A549 (cell line): Measurements from ENCODE around the gene UACA. TPM values are rescaled to one million over a fixed set of nuclear protein-coding genes. Genes with fewer than 3 reads are reported as not detected.

Experiments used
- ATAC-seq, 2 experiments: fragments of 200-7000 bp in 1 of 2; fragments of >200 bp in 1 of 2; cut with Nextera tagmentation in 1 of 2; cut with Tn5 transposase in 1 of 2; 3 replicates each; pipeline versions ENCODE4 v1.8.0 to v1.9.1; 2018 to 2020; ENCODE audit warnings: mild to moderate bottlenecking in 1 of 2, moderate library complexity in 1 of 2
- CTCF ChIA-PET: fragments of 300-600 bp; sonication (Branson Sonifier 250); formaldehyde crosslinking; extraction: SDS; loops from one replicate; lab custom pipeline; 2021; ENCODE audit warnings: antibody characterized with exemption, inconsistent platforms; lab: Yijun Ruan, JAX
- POLR2A ChIA-PET: fragments of 350-600 bp; formaldehyde crosslinking; extraction: SDS; loops from one replicate; lab custom pipeline; 2021; ENCODE audit warnings: antibody characterized with exemption, inconsistent platforms; lab: Yijun Ruan, JAX
- DNase-seq, 2 experiments: peaks; one replicate each; pipeline versions ENCODE4 v3.0.0 to v3.0.0-alpha.2; 2011 to 2016; ENCODE audit warnings: low read depth in 1 of 2, low spot score in 1 of 2
- FAIRE-seq: peaks from 2 replicates; lab custom pipeline; 2011; peaks lifted over from hg19 to GRCh38; lab: Jason Lieb, UNC
- H3K27ac ChIP-seq, 2 experiments: fragments of >200 bp; sonication (Bioruptor Twin); formaldehyde crosslinking; 3 replicates each; pipeline ENCODE4 v1.5.1; 2016 to 2017
- H3K4me1 ChIP-seq: fragments of >200 bp; sonication (Bioruptor Twin); formaldehyde crosslinking; 3 replicates; pipeline ENCODE4 v1.6.1; 2016
- H3K4me2 ChIP-seq: fragments of >200 bp; sonication (Bioruptor Twin); formaldehyde crosslinking; 3 replicates; pipeline ENCODE4 v1.6.1; 2016
- H3K4me3 ChIP-seq: fragments of >200 bp; sonication (Bioruptor Twin); formaldehyde crosslinking; 3 replicates; pipeline ENCODE4 v1.5.1; 2016
- H3K9me3 ChIP-seq: fragments of >200 bp; sonication (Bioruptor Twin); formaldehyde crosslinking; 3 replicates; pipeline ENCODE4 v1.6.1; 2016
- BHLHE40 ChIP-seq: IDR thresholded peaks from 2 replicates; pipeline ENCODE4 v1.6.1; 2012; ENCODE audit warnings: low read depth, low read length, inconsistent platforms
- CEBPB ChIP-seq, 2 experiments: fragments of >200 bp in 1 of 2; sonication (Bioruptor Twin) in 1 of 2; formaldehyde crosslinking in 1 of 2; IDR thresholded peaks; 2 replicates each; pipeline ENCODE4 v1.6.1; 2012 to 2016
- CHD2 ChIP-seq: fragments of 150-350 bp; IDR thresholded peaks from 2 replicates; pipeline ENCODE4 v1.6.1; 2014; ENCODE audit warnings: low read length; ENCODE audit not compliant: partially characterized antibody
- CHD4 ChIP-seq: fragments of 200-600 bp; sonication (generic); IDR thresholded peaks from 2 replicates; pipeline ENCODE4 v1.6.1; 2016; ENCODE audit warnings: antibody characterized with exemption, mild to moderate bottlenecking, borderline replicate concordance
- EHF ChIP-seq: fragments of 250-450 bp; sonication (Bioruptor Pico); IDR thresholded peaks from 2 replicates; pipeline ENCODE4 v1.5.0; 2020; ENCODE audit warnings: mild to moderate bottlenecking
- EHMT2 ChIP-seq: fragments of 200-600 bp; sonication (generic); IDR thresholded peaks from 2 replicates; pipeline ENCODE4 v1.6.1; 2016; ENCODE audit warnings: antibody characterized with exemption, low read depth, mild to moderate bottlenecking, moderate library complexity
- EP300 ChIP-seq, 2 experiments: fragments of >200 bp; sonication (Bioruptor Twin); formaldehyde crosslinking; IDR thresholded peaks; 2 replicates in 1 of 2; 3 replicates in 1 of 2; pipeline ENCODE4 v1.6.1; 2016 to 2017
- FOSB ChIP-seq: fragments of 250-450 bp; sonication (Bioruptor Pico); IDR thresholded peaks from 2 replicates; pipeline ENCODE4 v1.5.0; 2020; ENCODE audit warnings: mild to moderate bottlenecking, moderate library complexity
- HDAC2 ChIP-seq: fragments of 200-600 bp; sonication (generic); IDR thresholded peaks from 2 replicates; pipeline ENCODE4 v1.6.1; 2016
- HOXB13 ChIP-seq: fragments of 250-450 bp; sonication (Bioruptor Pico); IDR thresholded peaks from 2 replicates; pipeline ENCODE4 v1.5.0; 2020; ENCODE audit warnings: low read depth, mild to moderate bottlenecking, moderate library complexity
- HOXB5 ChIP-seq: fragments of 250-450 bp; sonication (Bioruptor Pico); IDR thresholded peaks from 2 replicates; pipeline ENCODE4 v1.5.0; 2020; ENCODE audit warnings: mild to moderate bottlenecking, moderate library complexity
- KDM1A ChIP-seq: fragments of 200-600 bp; sonication (generic); IDR thresholded peaks from 2 replicates; pipeline ENCODE4 v1.6.1; 2016; ENCODE audit warnings: low read depth, mild to moderate bottlenecking
- KDM5A ChIP-seq: fragments of 200-600 bp; sonication (generic); IDR thresholded peaks from 2 replicates; pipeline ENCODE4 v1.6.1; 2016; ENCODE audit warnings: antibody characterized with exemption, mild to moderate bottlenecking
- NR3C1 ChIP-seq: fragments of >200 bp; sonication (Bioruptor Twin); formaldehyde crosslinking; IDR thresholded peaks from 3 replicates; pipeline ENCODE4 v1.6.1; 2017
- POLR2AphosphoS2 ChIP-seq: conservative IDR thresholded peaks from 2 replicates; pipeline ENCODE4 v1.6.1; 2012; ENCODE audit warnings: low read length, improper control_type of control experiment, inconsistent platforms
- RCOR1 ChIP-seq: fragments of 150-350 bp; IDR thresholded peaks from 2 replicates; pipeline ENCODE4 v1.6.1; 2014; ENCODE audit warnings: antibody characterized with exemption, low read length, low read depth
- REST ChIP-seq: fragments of 200-600 bp; sonication (generic); IDR thresholded peaks from 2 replicates; pipeline ENCODE4 v1.6.1; 2016; ENCODE audit warnings: antibody characterized with exemption, mild to moderate bottlenecking, moderate library complexity
- RFX5 ChIP-seq: fragments of 450-650 bp; IDR thresholded peaks from 2 replicates; pipeline ENCODE4 v1.7.1; 2014; ENCODE audit warnings: antibody characterized with exemption, mild to moderate bottlenecking, moderate library complexity
- SMC3 ChIP-seq: fragments of >200 bp; sonication (Bioruptor Twin); formaldehyde crosslinking; IDR thresholded peaks from 3 replicates; pipeline ENCODE4 v1.6.1; 2018; ENCODE audit warnings: inconsistent platforms
- SREBF2 ChIP-seq: fragments of 450-650 bp; IDR thresholded peaks from 2 replicates; pipeline ENCODE4 v1.6.1; 2014; ENCODE audit warnings: mild to moderate bottlenecking, moderate library complexity
- TP53 ChIP-seq: fragments of 250-450 bp; sonication (Bioruptor Pico); IDR thresholded peaks from 2 replicates; pipeline ENCODE4 v1.5.0; 2021; ENCODE audit warnings: mild to moderate bottlenecking, moderate library complexity
- ZC3H11A ChIP-seq: fragments of 450-650 bp; IDR thresholded peaks from 2 replicates; pipeline ENCODE4 v1.6.1; 2014; ENCODE audit warnings: antibody characterized with exemption, mild to moderate bottlenecking
- ZNF302 ChIP-seq: fragments of 250-450 bp; sonication (Bioruptor Pico); IDR thresholded peaks from 2 replicates; pipeline ENCODE4 v1.9.0; 2021; ENCODE audit warnings: inconsistent platforms, mild to moderate bottlenecking, moderate library complexity
- WGBS: methylation state at CpG from one replicate; pipeline ENCODE4 v1.1.6; 2017; ENCODE audit errors: missing lambda C conversion rate; 5-methylcytosine and 5-hydroxymethylcytosine counted together
- polyA plus RNA-seq, 4 experiments: library from polyadenylated mRNA; depleted of rRNA in 3 of 4; stranded (reverse); fragments of >200 nt; fragmentation: RNase III in 1 of 4; extraction: RNeasy Plus Mini Kit Qiagen cat#74134 plus additional on column Dnase treatment in 1 of 4; gene quantifications; 2 replicates in 3 of 4; 3 replicates in 1 of 4; pipeline ENCODE4 v1.2.3, GENCODE V29; 2011 to 2017
- TF ChIP-seq, protein P1 (sequence below): fragments of 150-350 bp; IDR thresholded peaks from 2 replicates; pipeline ENCODE4 v1.6.1; 2014; ENCODE audit warnings: low read depth, mild to moderate bottlenecking, low read length
- TF ChIP-seq, protein P2 (sequence below): IDR thresholded peaks from 2 replicates; pipeline ENCODE4 v1.6.1; 2012; ENCODE audit warnings: low read depth, borderline replicate concordance
- TF ChIP-seq, protein P3 (sequence below): fragments of >200 bp; sonication (Bioruptor Twin); formaldehyde crosslinking; IDR thresholded peaks from 2 replicates; pipeline ENCODE4 v1.6.1; 2016

The UACA gene
- polyA plus RNA-seq, 2 of the 4 experiments (the other 2 are of a cell fraction): 31.9 to 80.4 TPM

- TF ChIP-seq REST: 0 out of 2 replicates have a peak, but pooled peaks have one; percentile 5
- no peak for TF ChIP-seq ZC3H11A
- TF ChIP-seq, protein P1, sequence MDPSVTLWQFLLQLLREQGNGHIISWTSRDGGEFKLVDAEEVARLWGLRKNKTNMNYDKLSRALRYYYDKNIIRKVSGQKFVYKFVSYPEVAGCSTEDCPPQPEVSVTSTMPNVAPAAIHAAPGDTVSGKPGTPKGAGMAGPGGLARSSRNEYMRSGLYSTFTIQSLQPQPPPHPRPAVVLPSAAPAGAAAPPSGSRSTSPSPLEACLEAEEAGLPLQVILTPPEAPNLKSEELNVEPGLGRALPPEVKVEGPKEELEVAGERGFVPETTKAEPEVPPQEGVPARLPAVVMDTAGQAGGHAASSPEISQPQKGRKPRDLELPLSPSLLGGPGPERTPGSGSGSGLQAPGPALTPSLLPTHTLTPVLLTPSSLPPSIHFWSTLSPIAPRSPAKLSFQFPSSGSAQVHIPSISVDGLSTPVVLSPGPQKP: no peak
- TF ChIP-seq, protein P2, sequence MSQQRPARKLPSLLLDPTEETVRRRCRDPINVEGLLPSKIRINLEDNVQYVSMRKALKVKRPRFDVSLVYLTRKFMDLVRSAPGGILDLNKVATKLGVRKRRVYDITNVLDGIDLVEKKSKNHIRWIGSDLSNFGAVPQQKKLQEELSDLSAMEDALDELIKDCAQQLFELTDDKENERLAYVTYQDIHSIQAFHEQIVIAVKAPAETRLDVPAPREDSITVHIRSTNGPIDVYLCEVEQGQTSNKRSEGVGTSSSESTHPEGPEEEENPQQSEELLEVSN: no peak
- TF ChIP-seq SREBF2: no peak
- TF ChIP-seq ZNF302 (CRISPR knock-in tag): no peak
- TF ChIP-seq SMC3: 0 out of 3 replicates have a peak, but pooled peaks have one; percentile 7
- no peak for TF ChIP-seq HDAC2
- no peak for TF ChIP-seq KDM1A
- TF ChIP-seq TP53 (CRISPR knock-in tag): peak; percentile 47; the same call in 1 of the 2 replicates
- TF ChIP-seq POLR2AphosphoS2: no peak
- no peak for TF ChIP-seq EHF (CRISPR knock-in tag)
- no peak for TF ChIP-seq EHMT2
Measured at GRCh38 chr15:70762469-70763119, 764 bp downstream of the UACA start (continued).

- ChIA-PET CTCF (interaction anchor here (0.6 to 4.6 kb wide), 8 partner anchors 10 to 234 kb away, joined by 3 to 36 read pairs (median 3); no protein-coding TSS in a partner anchor), POLR2A (interaction anchor here (0.8 to 1.5 kb wide), 6 partner anchors 8 to 49 kb away, joined by 3 to 5 read pairs (median 3); no protein-coding TSS in a partner anchor)
- Histone ChIP-seq H3K4me1 (peaks cover 54% of the 10 kb centered on the region), H3K9me3 (no peaks in the 10 kb centered on the region), H3K4me2 (peak overlapping the region; percentile 90), H3K27ac (peak overlapping the region; percentile 92 to 95), H3K4me3 (peak overlapping the region; percentile 93)
- peak; percentile 89 for FAIRE-seq
- 2% methylated on average over 7 of the region's 7 CpGs for WGBS
- no peak for ATAC-seq
- no peak for TF ChIP-seq CHD4
- no peak for TF ChIP-seq NR3C1
- TF ChIP-seq HOXB5: no peak
- TF ChIP-seq EP300 (IDR thresholded peaks at IDR 0.05): no peak
- no peak for TF ChIP-seq CHD2
- TF ChIP-seq RCOR1: no peak
- TF ChIP-seq KDM1A: no peak
- TF ChIP-seq BHLHE40: no peak
- no peak for TF ChIP-seq HOXB13
- TF ChIP-seq FOSB: no peak
- no peak for TF ChIP-seq KDM5A
- no peak for TF ChIP-seq CEBPB (IDR thresholded peaks at IDR 0.05)
- TF ChIP-seq, protein P3, sequence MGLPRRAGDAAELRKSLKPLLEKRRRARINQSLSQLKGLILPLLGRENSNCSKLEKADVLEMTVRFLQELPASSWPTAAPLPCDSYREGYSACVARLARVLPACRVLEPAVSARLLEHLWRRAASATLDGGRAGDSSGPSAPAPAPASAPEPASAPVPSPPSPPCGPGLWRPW: no peak
- TF ChIP-seq RFX5: no peak
- no peak for DNase-seq
Measured at GRCh38 chr15:70761931-70762468, 1.4 kb downstream of the UACA start.
